GDM1 (cell line): ENCODE measurements around the gene HPGD.

Source experiments
- DNase-seq: peaks from one replicate; lab custom pipeline; 2025; lab: John Stamatoyannopoulos, UW

HPGD gene

DNA sequence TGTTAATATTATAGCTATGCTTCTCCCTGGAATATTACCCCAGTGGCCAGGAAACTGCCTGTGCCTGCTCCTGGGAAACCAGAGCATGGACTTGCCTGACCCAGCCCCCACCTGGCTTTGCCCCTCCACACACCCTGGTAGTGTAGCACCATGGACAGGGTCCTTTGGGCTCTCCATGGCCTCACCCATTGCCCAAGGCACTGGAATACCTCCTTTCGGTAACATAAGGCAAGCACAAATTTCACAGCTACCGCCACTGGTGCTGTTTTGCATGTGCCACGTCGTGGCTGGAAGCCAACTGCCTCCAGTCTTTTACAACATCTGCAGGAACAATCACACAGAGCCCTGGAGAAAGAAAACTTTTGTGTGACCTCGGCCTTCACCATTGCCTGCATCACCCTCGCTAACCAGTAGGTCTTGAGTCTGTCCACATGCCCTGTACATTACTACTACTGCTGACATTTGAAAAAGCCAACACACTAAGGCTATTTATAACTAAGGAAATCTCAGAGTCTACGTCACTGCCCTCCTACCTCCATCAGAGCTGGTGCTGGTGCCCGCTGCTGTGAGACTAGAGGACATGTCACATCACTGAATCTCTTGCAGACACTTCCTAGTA lies 47.7 kb downstream of the HPGD start:
- DNase-seq = no peak

DNA sequence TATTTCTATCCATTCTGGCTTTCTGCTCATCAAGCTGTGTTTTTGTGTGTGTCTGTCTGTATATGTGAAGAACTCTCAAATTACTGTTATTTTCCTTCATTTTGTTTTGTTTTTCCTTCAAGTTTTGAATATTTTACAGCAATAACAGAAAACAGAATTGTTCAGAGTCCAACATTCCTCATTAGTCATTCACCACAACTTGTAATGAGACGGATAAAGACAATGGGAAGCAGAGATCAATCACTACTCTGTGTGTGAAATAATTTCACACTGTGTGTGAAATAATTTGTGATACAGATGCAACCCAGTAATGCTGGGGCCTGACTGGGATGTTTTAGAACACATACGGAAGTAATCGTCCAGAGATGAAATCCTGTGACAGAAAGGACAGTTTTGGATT lies 55.2 kb downstream of the HPGD start:
- no peak for DNase-seq

- no peak for DNase-seq
Observed at GRCh38 chr4:174464949-174465348, 57.3 kb downstream of the HPGD start.

DNA sequence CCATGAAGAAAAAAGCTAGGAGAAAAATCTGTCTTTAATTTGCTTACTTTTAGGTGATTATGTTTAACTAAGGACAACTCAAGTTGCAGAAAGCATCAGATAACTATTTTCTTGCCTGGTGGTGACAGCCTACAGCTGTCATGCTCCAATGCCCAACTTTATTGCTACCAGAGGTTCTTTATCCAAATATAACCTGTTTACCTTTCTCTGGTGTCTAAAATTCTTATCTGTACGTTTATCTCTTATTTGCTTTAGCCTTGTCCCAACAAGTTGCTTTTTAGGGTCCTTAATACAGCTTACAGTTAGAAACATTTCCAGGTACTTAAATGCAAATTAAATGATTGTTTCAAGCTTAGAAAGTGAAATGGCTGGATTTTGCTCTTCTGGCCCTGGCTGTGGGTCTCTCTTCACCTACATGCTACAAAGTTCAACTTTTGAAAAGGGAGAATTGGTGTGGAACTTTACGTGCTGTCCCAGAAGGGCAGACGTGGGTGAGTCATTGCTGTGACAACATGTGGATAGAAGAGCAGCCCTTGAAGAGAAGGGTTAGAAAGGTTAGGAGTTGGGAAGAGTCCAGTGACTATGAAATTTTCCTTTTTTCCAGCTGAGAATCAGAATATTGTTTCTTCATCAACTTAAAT lies 60.7 kb downstream of the HPGD start:
- DNase-seq = no peak

GRCh38 chr4:174460684-174461083 lies 61.6 kb downstream of the HPGD start:
- no peak for DNase-seq

GRCh38 chr4:174457468-174457867 lies 64.8 kb downstream of the HPGD start:
- DNase-seq = no peak

GRCh38 chr4:174454815-174455473 lies 67.3 kb downstream of the HPGD start:
- DNase-seq = no peak

DNA sequence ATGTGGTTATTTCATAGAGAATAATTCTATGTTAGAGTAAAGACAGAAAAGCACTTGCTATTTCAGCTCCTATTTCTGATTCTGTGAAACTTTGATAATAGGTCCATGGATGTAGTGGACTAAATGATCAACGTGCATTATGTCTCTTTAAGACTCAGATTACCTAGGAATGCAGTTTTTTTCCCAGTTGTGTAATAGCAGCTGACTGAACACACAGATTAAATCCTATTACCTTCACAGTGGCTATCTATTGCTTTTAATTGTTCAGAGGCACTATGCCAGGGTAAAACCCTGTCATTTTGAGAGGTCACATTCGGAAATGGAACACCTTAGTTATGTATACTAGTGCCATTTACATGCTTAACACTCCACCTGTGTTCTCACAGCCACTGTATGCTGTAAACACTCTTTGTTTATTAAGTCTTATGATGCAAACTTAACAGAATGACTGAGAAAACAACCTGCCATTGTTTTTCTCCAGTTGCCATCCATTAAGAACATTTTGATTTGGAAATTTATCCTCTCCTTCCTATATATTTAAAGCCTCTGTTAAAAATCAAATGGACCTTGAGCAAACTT lies 70.5 kb downstream of the HPGD start:
- DNase-seq = no peak

DNA sequence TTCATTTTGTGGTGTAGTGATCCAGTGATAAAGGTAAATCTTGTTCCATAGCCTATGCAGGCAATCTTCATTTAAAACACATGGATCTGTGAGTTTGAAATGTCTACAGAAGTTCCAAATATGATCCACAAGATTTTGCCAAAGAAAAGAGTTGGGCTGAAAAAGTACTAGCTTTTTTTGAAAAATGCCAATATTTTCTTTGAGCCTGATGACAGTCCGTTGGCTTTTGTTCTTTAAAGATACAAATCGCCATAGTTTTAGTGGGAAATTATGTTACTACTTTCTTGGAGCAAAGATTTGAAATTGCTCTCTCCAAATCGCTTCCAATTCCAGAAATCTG lies 71.5 kb downstream of the HPGD start:
- DNase-seq = no peak

DNA sequence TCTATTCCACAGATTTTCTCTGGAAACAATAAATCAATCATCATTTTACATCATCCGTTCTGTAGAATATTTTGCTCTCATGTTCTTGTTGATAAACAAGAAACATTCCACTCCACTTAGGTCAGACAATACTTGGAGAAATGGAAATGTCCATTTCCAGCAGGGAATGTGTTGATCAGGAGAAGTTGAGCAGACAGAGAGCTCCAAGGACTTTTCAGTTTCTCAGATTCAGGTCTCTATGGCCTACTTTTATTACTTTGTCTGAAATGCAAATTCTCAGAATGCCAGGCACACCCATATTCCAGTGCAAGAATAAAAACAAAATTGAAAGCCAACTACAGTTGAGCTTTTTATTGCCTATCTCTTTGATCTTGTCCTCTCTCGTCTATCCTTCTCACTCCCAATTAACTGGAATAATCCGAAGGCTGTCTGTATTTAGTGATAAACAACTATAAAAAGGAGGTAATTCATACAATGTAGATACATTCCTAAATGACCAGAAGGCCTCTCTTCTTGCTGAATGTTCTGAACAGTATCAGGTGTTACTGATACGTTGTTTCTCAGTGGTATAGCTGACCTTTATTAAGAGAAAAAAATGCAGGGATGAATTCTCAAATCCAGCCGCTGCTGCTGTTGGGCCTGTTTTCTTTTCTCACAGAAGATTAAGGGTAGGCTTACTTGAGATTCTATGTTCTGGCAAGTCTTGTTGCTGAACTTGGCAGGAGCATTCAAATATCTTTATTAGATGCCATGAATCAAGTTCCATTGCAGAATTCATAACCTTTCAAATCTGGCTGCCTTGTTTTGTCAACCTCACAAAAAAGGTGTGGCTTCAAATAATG lies 72.1 kb downstream of the HPGD start:
- no peak for DNase-seq

DNA sequence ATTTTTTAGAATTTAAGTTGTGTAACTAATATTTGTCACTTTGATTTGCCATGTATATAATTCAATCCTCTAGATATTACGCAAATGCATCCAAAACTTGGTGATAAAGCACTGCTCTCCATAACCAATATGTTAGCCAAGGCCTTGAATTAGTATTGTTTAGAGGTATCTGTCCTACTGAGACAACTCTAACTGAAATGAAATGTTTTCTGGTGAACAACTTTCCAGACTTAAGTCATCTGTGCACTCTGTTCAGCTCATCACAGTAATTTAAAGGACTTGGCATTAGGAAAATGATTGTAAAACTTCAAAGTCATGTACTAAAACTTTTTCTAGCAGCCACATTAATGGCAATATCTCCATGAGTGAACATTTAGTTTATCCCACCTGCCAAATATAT lies 73.1 kb downstream of the HPGD start:
- no peak for DNase-seq

DNA sequence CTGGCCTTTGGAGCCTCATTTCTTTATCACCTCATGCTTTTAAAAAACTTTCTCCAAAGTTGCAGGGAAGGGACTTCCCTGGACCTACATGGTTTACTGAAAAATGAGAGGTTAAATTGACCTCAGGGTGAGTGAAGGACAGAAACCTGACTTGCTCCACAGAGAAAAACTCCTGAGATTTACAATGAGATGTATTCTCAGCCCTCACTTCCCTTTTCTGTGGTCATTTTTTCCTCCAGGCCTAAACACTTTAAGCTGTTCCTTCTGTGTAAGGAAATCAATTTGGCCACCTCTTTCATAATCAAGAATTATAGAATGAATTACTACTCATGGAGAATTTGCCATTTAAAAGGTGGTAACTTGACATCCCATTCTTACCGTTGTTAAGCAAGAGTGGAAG lies 77.9 kb downstream of the HPGD start:
- DNase-seq = no peak
